HG03064 (cell line): Measurements from ENCODE around the gene FUNDC1.

Source experiments
- ATAC-seq: cut with Tn5 transposase; IDR thresholded peaks from one replicate; pipeline ENCODE4 v1.9.1; 2021; ENCODE audit warnings: low read depth; ENCODE audit not compliant: unreplicated experiment

FUNDC1 gene

DNA sequence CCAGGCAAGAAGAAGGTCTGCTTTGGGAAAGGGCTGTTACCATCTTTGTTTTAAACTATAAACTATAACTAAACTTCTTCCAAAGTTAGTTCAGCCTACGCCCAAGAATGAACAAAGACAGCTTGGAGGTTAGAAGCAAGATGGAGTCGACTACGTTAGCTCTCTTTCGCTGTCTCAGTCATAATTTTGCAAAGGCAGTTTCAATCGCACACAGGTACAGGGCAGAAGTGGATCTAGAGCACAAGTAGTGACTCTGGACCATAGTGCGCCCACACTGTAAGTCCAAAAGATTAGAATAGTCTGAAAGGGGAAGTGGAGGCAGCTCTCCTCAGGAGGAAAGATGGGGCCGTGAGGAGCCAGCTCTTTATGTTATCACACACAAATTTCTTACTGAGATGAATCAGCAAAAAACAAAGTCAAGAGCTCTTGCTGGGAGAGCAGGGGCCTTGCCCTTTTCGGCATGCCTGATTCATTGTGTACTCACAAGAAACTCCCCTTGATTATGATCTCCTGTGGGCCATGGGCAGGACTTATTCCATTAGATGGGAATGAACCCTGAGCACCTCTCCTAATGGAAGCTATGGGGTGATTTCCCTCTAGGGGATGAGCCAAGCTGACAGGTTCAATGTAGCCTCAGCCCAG is 58.6 kb downstream of the FUNDC1 start:
- ATAC-seq: no peak

GRCh38 chrX:44482575-44482974 is 60.1 kb downstream of the FUNDC1 start:
- no peak for ATAC-seq

- ATAC-seq: no peak
Observed at GRCh38 chrX:44480591-44480990, 62.1 kb downstream of the FUNDC1 start.

DNA sequence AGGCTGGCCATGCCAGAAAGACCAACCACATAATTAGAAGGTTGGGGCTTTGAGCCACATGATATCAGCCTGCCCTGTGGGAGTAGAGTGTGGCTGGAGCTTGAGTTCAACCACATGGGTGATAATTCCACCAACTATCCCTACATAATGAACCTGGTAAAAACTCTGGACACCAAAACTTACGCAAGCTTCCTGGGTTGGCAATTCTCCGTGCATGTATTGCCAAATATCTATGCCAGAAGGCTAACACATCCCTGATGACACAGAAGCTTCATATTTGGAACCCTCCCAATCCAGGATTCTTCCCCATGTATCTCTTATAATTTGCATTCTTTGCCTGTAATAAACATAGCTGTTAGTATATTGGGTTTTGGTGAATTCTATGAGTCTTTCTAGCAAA is 68.2 kb downstream of the FUNDC1 start:
- ATAC-seq: no peak
